SK-N-SH (cell line): ENCODE data around the gene SLC9A6. TPM values are rescaled to one million over a fixed set of nuclear protein-coding genes. Genes with fewer than 3 reads are reported as not detected.

Source experiments
- CTCF ChIA-PET: fragments of 300-600, 350-600 bp; formaldehyde crosslinking; extraction: SDS; loops from one replicate; lab custom pipeline; 2021; lab: Yijun Ruan, JAX
- POLR2A ChIA-PET: fragments of 350-600 bp; sonication (Branson Sonifier 250); formaldehyde crosslinking; extraction: SDS; loops from one replicate; lab custom pipeline; 2020; ENCODE audit warnings: antibody characterized with exemption, inconsistent platforms; lab: Yijun Ruan, JAX
- DNase-seq: peaks from one replicate; pipeline ENCODE4 v3.0.0; 2012
- H2AFZ ChIP-seq: fragments of 200-600 bp; sonication (generic); 2 replicates; pipeline ENCODE4 v1.8.1; 2016; ENCODE audit warnings: antibody characterized with exemption, mild to moderate bottlenecking, low read depth
- H3F3A ChIP-seq: fragments of 200-600 bp; sonication (generic); replicated peaks from 2 replicates; pipeline ENCODE3; 2016; ENCODE audit warnings: antibody characterized with exemption, mild to moderate bottlenecking; ENCODE audit not compliant: insufficient read depth
- H3K27ac ChIP-seq, 2 experiments: fragments of 200-500 bp in 1 of 2; fragments of 200-600 bp in 1 of 2; sonication (Bioruptor generic) in 1 of 2; sonication (generic), shearing (Covaris generic) in 1 of 2; 2 replicates each; pipeline versions ENCODE4 v1.5.1 to v1.6.1; 2014 to 2016; ENCODE audit warnings: low read depth in 2 of 2, inconsistent platforms in 1 of 2, low read length in 1 of 2, mild to moderate bottlenecking in 1 of 2, mixed read lengths in 1 of 2
- H3K27me3 ChIP-seq: fragments of 200-600 bp; sonication (generic), shearing (Covaris generic); 2 replicates; pipeline ENCODE4 v1.6.1; 2016; ENCODE audit warnings: mixed run types; ENCODE audit not compliant: insufficient read depth
- H3K36me3 ChIP-seq, 2 experiments: fragments of 200-500 bp in 1 of 2; fragments of 200-600 bp in 1 of 2; sonication (Bioruptor generic) in 1 of 2; sonication (generic) in 1 of 2; replicated peaks in 1 of 2; 2 replicates each; pipeline versions ENCODE3 to v1.5.1; 2014 to 2016; ENCODE audit warnings: low read length in 1 of 2, mild to moderate bottlenecking in 1 of 2; ENCODE audit not compliant: insufficient read depth in 2 of 2, control insufficient read depth in 1 of 2
- H3K4me1 ChIP-seq, 2 experiments: fragments of 200-500 bp in 1 of 2; fragments of 200-600 bp in 1 of 2; sonication (Bioruptor generic) in 1 of 2; sonication (generic), shearing (Covaris generic) in 1 of 2; 2 replicates each; pipeline versions ENCODE4 v1.5.1 to v1.6.1; 2014 to 2016; ENCODE audit warnings: low read depth in 1 of 2, low read length in 1 of 2, mixed run types in 1 of 2; ENCODE audit not compliant: insufficient read depth in 2 of 2, control insufficient read depth in 1 of 2
- H3K4me2 ChIP-seq: fragments of 200-600 bp; sonication (generic), shearing (Covaris generic); 2 replicates; pipeline ENCODE4 v1.6.1; 2017; ENCODE audit warnings: mixed run types
- H3K4me3 ChIP-seq, 2 experiments: fragments of 200-500 bp in 1 of 2; fragments of 200-600 bp in 1 of 2; sonication (Bioruptor generic) in 1 of 2; sonication (generic), shearing (Covaris generic) in 1 of 2; 2 replicates each; pipeline versions ENCODE4 v1.5.1 to v1.8.1; 2014 to 2016; ENCODE audit warnings: low read depth in 2 of 2, inconsistent platforms in 1 of 2, low read length in 1 of 2, mild to moderate bottlenecking in 1 of 2, mixed read lengths in 1 of 2, moderate library complexity in 1 of 2
- H3K79me2 ChIP-seq: fragments of 200-600 bp; sonication (generic); 2 replicates; pipeline ENCODE4 v1.8.1; 2017; ENCODE audit warnings: mild to moderate bottlenecking; ENCODE audit not compliant: insufficient read depth
- H3K9ac ChIP-seq: fragments of 200-600 bp; sonication (generic); 2 replicates; pipeline ENCODE4 v1.6.1; 2017; ENCODE audit warnings: mixed run types
- H3K9me2 ChIP-seq: fragments of 200-600 bp; sonication (generic); 2 replicates; pipeline ENCODE4 v1.6.1; 2017; ENCODE audit warnings: mixed run types
- H3K9me3 ChIP-seq: fragments of 200-600 bp; sonication (generic); 2 replicates; pipeline ENCODE4 v1.6.1; 2017; ENCODE audit warnings: mixed run types, mild to moderate bottlenecking, moderate library complexity
- H4K20me1 ChIP-seq: fragments of 200-600 bp; sonication (generic); 2 replicates; pipeline ENCODE4 v1.6.1; 2017; ENCODE audit warnings: mild to moderate bottlenecking, mixed run types; ENCODE audit not compliant: insufficient read depth
- CHD2 ChIP-seq: fragments of 150-350 bp; IDR thresholded peaks from 2 replicates; pipeline ENCODE4 v1.6.1; 2018; ENCODE audit warnings: low read length; ENCODE audit not compliant: partially characterized antibody
- CTCF ChIP-seq: fragments of 200-600 bp; sonication (generic); IDR thresholded peaks from 2 replicates; pipeline ENCODE4 v1.6.1; 2017; ENCODE audit warnings: antibody characterized with exemption, mild to moderate bottlenecking, moderate library complexity
- EZH2phosphoT487 ChIP-seq: fragments of 200-600 bp; sonication (generic); IDR thresholded peaks from 2 replicates; pipeline ENCODE4 v1.6.1; 2017; ENCODE audit warnings: low read depth, mixed run types, mild to moderate bottlenecking, antibody characterized with exemption, moderate library complexity, borderline replicate concordance
- FOXM1 ChIP-seq: IDR thresholded peaks from 2 replicates; pipeline ENCODE4 v1.4.0; 2012; ENCODE audit warnings: low read depth, mild to moderate bottlenecking
- GABPA ChIP-seq: IDR thresholded peaks from 2 replicates; pipeline ENCODE4 v1.4.0; 2012; ENCODE audit warnings: low read depth, mild to moderate bottlenecking
- GATA2 ChIP-seq: sonication (generic); formaldehyde crosslinking; IDR thresholded peaks from 2 replicates; pipeline ENCODE4 v1.5.0; 2020; ENCODE audit warnings: mild to moderate bottlenecking, missing genetic modification reagents
- MAX ChIP-seq: IDR thresholded peaks from 2 replicates; pipeline ENCODE4 v1.4.0; 2012; ENCODE audit warnings: low read depth
- MEF2A ChIP-seq: IDR thresholded peaks from 2 replicates; pipeline ENCODE4 v1.4.0; 2012; ENCODE audit warnings: low read depth, borderline replicate concordance
- MXI1 ChIP-seq: IDR thresholded peaks from 2 replicates; pipeline ENCODE4 v1.6.1; 2012; ENCODE audit warnings: mild to moderate bottlenecking, low read depth, low read length, improper control_type of control experiment
- PBX3 ChIP-seq: IDR thresholded peaks from 2 replicates; pipeline ENCODE4; 2012
- POLR2AphosphoS5 ChIP-seq: IDR thresholded peaks from 2 replicates; pipeline ENCODE4 v1.6.1; 2012; ENCODE audit warnings: low read depth, low read length
- RCOR1 ChIP-seq: fragments of 150-350 bp; IDR thresholded peaks from 2 replicates; pipeline ENCODE4 v1.6.1; 2017; ENCODE audit warnings: antibody characterized with exemption, low read length
- RXRA ChIP-seq: IDR thresholded peaks from 2 replicates; pipeline ENCODE4 v1.4.0; 2012; ENCODE audit warnings: low read depth, mild to moderate bottlenecking, borderline replicate concordance
- SMC3 ChIP-seq: IDR thresholded peaks from 2 replicates; pipeline ENCODE4 v1.6.1; 2012; ENCODE audit warnings: low read depth, low read length, improper control_type of control experiment
- TCF12 ChIP-seq: IDR thresholded peaks from 2 replicates; pipeline ENCODE4 v1.4.0; 2012
- TEAD4 ChIP-seq: IDR thresholded peaks from 2 replicates; pipeline ENCODE4 v1.4.0; 2012; ENCODE audit warnings: mild to moderate bottlenecking, borderline replicate concordance; ENCODE audit not compliant: insufficient read depth
- USF1 ChIP-seq: IDR thresholded peaks from 2 replicates; pipeline ENCODE4 v1.4.0; 2012; ENCODE audit warnings: low read depth, borderline replicate concordance
- USF2 ChIP-seq: fragments of 150-350 bp; IDR thresholded peaks from 2 replicates; pipeline ENCODE4 v1.6.1; 2017; ENCODE audit warnings: antibody characterized with exemption, low read length, low read depth, borderline replicate concordance
- ZBTB33 ChIP-seq: IDR thresholded peaks from 2 replicates; pipeline ENCODE4 v1.4.0; 2012; ENCODE audit warnings: low read depth, borderline replicate concordance
- WGBS: methylation state at CpG from one replicate; pipeline ENCODE4 v1.1.6; 2017; ENCODE audit warnings: low lambda C conversion rate; 5-methylcytosine and 5-hydroxymethylcytosine counted together
- polyA plus RNA-seq, 3 experiments: library from polyadenylated mRNA; depleted of rRNA; stranded (reverse); fragments of >200 nt; gene quantifications; 2 replicates each; pipeline ENCODE4 v1.2.3, GENCODE V29; 2012

Gene SLC9A6
- polyA plus RNA-seq, 1 of the 3 experiments (the other 2 are of a cell fraction): 5.0 TPM

- POLR2A ChIA-PET: no interaction called here
- DNase-seq: no peak
- H3K9me3 ChIP-seq: no peaks in the 10 kb centered on the region
- H2AFZ ChIP-seq: no peak overlapping the region
- WGBS: 35% methylated on average over 7 of the region's 7 CpGs
- no peaks in the 10 kb centered on the region for H3K4me1 ChIP-seq
- H3K4me2 ChIP-seq: no peak overlapping the region
- TF ChIP-seq TEAD4 (no peak), GATA2 (no peak), SMC3 (no peak), POLR2AphosphoS5 (no peak), RCOR1 (no peak), PBX3 (no peak), GABPA (no peak), USF2 (no peak), CTCF (no peak), EZH2phosphoT487 (no peak), TCF12 (no peak), MEF2A (no peak), ZBTB33 (no peak), FOXM1 (no peak), RXRA (no peak), MAX (no peak), CHD2 (no peak), MXI1 (no peak), USF1 (no peak)
- H3K9ac ChIP-seq: no peak overlapping the region
- H4K20me1 ChIP-seq: no peaks in the 10 kb centered on the region
- no peaks in the 10 kb centered on the region for H3K9me2 ChIP-seq
- no peak overlapping the region for H3K27ac ChIP-seq
- H3F3A ChIP-seq: no peaks in the 10 kb centered on the region
- no peak overlapping the region for H3K4me3 ChIP-seq
- H3K79me2 ChIP-seq: no peaks in the 10 kb centered on the region
- H3K27me3 ChIP-seq: peaks cover 5% of the 10 kb centered on the region; the same call in 1 of the 2 replicates
- H3K36me3 ChIP-seq: no peaks in the 10 kb centered on the region
- CTCF ChIA-PET: no interaction called here
Measured at GRCh38 chrX:136067966-136068365, 82.7 kb downstream of the SLC9A6 start.
